MCF 10A (cell line): ENCODE results near the gene KLHL11. TPM values are rescaled to one million over a fixed set of nuclear protein-coding genes. Genes with fewer than 3 reads are reported as not detected.
"Not testable (repeated sequence)": the region's sequence is repeated elsewhere in the genome, so short reads cannot be mapped to it uniquely, and the experiment has no call there.

Source experiments
- BruUV-seq: library from RNA; stranded (reverse); fragments of 400-500 nt; replicated peaks from 2 replicates; lab custom pipeline; 2021; lab: Mats Ljungman, UMichigan
- CTCF ChIA-PET: fragments of 300-600 bp; sonication (Branson Sonifier 250); formaldehyde crosslinking; extraction: SDS; loops from one replicate; lab custom pipeline; 2021; ENCODE audit warnings: antibody characterized with exemption, inconsistent platforms; lab: Yijun Ruan, JAX
- POLR2A ChIA-PET: fragments of 300-600, 350-650 bp; sonication (Branson Sonifier 250); formaldehyde crosslinking; extraction: SDS; loops from one replicate; lab custom pipeline; 2020; ENCODE audit warnings: antibody characterized with exemption, inconsistent platforms; lab: Yijun Ruan, JAX
- DNase-seq: peaks from one replicate; pipeline ENCODE4 v3.0.0-alpha.2; 2018; ENCODE audit not compliant: unreplicated experiment
- H3K27ac Mint-ChIP-seq: one replicate; pipeline ENCODE4 v1.8.0; 2022; ENCODE audit warnings: mild to moderate bottlenecking, low read depth, mixed read lengths; ENCODE audit not compliant: unreplicated experiment
- H3K27me3 Mint-ChIP-seq: one replicate; pipeline ENCODE4 v1.8.0; 2022; ENCODE audit warnings: mixed read lengths; ENCODE audit not compliant: insufficient read depth, unreplicated experiment
- H3K36me3 Mint-ChIP-seq: one replicate; pipeline ENCODE4 v1.8.0; 2022; ENCODE audit warnings: mild to moderate bottlenecking, moderate library complexity, mixed read lengths; ENCODE audit not compliant: insufficient read depth, unreplicated experiment
- H3K4me1 Mint-ChIP-seq: one replicate; pipeline ENCODE4 v1.8.0; 2022; ENCODE audit warnings: mixed read lengths; ENCODE audit not compliant: insufficient read depth, unreplicated experiment
- H3K4me3 Mint-ChIP-seq: one replicate; pipeline ENCODE4 v1.8.0; 2022; ENCODE audit warnings: mild to moderate bottlenecking, moderate library complexity, mixed read lengths; ENCODE audit not compliant: unreplicated experiment
- H3K9me3 Mint-ChIP-seq: one replicate; pipeline ENCODE4 v1.8.0; 2022; ENCODE audit warnings: mixed read lengths; ENCODE audit not compliant: unreplicated experiment
- CTCF ChIP-seq: fragments of 200-600 bp; IDR thresholded peaks from one replicate; pipeline ENCODE4 v1.8.0; 2022; ENCODE audit warnings: antibody characterized with exemption, mild to moderate bottlenecking; ENCODE audit not compliant: unreplicated experiment
- intact Hi-C: fragments of 100-400 bp; cut with micrococcal nuclease; formaldehyde crosslinking; loops from 2 replicates; pipeline ENCODE4 v1.14.1; 2022
- total RNA-seq: library from RNA; stranded (reverse); gene quantifications from 2 replicates; pipeline ENCODE4 v1.2.3, GENCODE V29; 2022

Gene KLHL11
- total RNA-seq, 1 experiment from 2014 or later = 19.1 TPM

GRCh38 chr17:41836550-41837196 is 28.6 kb downstream of the KLHL11 start:
- BruUV-seq = no TSS peak
- Mint-ChIP-seq H3K4me3 (peak overlapping the region; percentile 75), H3K27ac (no peak overlapping the region), H3K27me3 (no peaks in the 10 kb centered on the region), H3K4me1 (peaks cover 9% of the 10 kb centered on the region), H3K9me3 (no peaks in the 10 kb centered on the region), H3K36me3 (peaks cover 20% of the 10 kb centered on the region)
- ChIA-PET CTCF (interaction anchor here (0.5 to 0.7 kb wide), 4 partner anchors 28 to 1260 kb away, joined by 3 to 5 read pairs (median 3); no protein-coding TSS in a partner anchor), POLR2A (interaction anchor here (0.7 to 3.3 kb wide), 7 partner anchors 12 to 586 kb away, joined by 3 to 26 read pairs (median 4); partner anchors contain the start of genes CAVIN1, KLHL11 and P3H4)
- no peak for DNase-seq
- intact Hi-C loops = no loop called here
- TF ChIP-seq CTCF = no peak

GRCh38 chr17:41835800-41836549 is 29.2 kb downstream of the KLHL11 start, which contains the start of gene NT5C3B:
Gene NT5C3B, minus strand, starts transcription at chr17:41836232. Its CDS starts 39 bp downstream, at chr17:41836193.
- no peaks in the 10 kb centered on the region for H3K27me3 Mint-ChIP-seq
- peak within 1 kb of the TSS; percentile 31 for H3K27ac Mint-ChIP-seq
- BruUV-seq = no TSS peak
- CTCF ChIA-PET = interaction anchor here (0.7 to 1.7 kb wide), 3 partner anchors 34 to 124 kb away, joined by 5 read pairs; no protein-coding TSS in a partner anchor
- intact Hi-C loops = no loop called here
- peak; percentile 32 for DNase-seq
- H3K36me3 Mint-ChIP-seq = peaks cover 27% of the 10 kb centered on the region
- H3K9me3 Mint-ChIP-seq = no peaks in the 10 kb centered on the region
- H3K4me1 Mint-ChIP-seq = peaks cover 9% of the 10 kb centered on the region
- no peak for TF ChIP-seq CTCF
- POLR2A ChIA-PET = interaction anchor here (0.8 to 3.3 kb wide), 7 partner anchors 12 to 55 kb away, joined by 3 to 26 read pairs (median 5); partner anchors contain the start of genes KLHL11 and P3H4
- H3K4me3 Mint-ChIP-seq = peak within 1 kb of the TSS; percentile 75

GRCh38 chr17:41835214-41835799 is 29.9 kb downstream of the KLHL11 start:
- ChIA-PET CTCF (interaction anchor here (0.5 to 1.7 kb wide), 6 partner anchors 11 to 816 kb away, joined by 3 to 5 read pairs (median 4); no protein-coding TSS in a partner anchor), POLR2A (interaction anchor here (0.8 to 3.3 kb wide), 8 partner anchors 13 to 56 kb away, joined by 3 to 26 read pairs (median 4); partner anchors contain the start of genes FKBP10, JUP, KLHL11 and P3H4)
- TF ChIP-seq CTCF = no peak
- Mint-ChIP-seq H3K4me3 (peak overlapping the region; percentile 75), H3K27ac (peak overlapping the region; percentile 31), H3K9me3 (no peaks in the 10 kb centered on the region), H3K27me3 (no peaks in the 10 kb centered on the region), H3K36me3 (peaks cover 29% of the 10 kb centered on the region), H3K4me1 (peaks cover 9% of the 10 kb centered on the region)
- DNase-seq = no peak
- TSS peak; percentile 45 for BruUV-seq
- intact Hi-C loops = no loop called here

GRCh38 chr17:41829961-41830360 is 35.3 kb downstream of the KLHL11 start:
- H3K36me3 Mint-ChIP-seq = peaks cover 61% of the 10 kb centered on the region
- POLR2A ChIA-PET = interaction anchor here (1.1 kb wide), 1 partner anchor 17 kb away, joined by 5 read pairs; the partner anchor contains the start of gene FKBP10
- DNase-seq, H3K27me3 Mint-ChIP-seq, H3K27ac Mint-ChIP-seq, H3K9me3 Mint-ChIP-seq, intact Hi-C loops, BruUV-seq, H3K4me1 Mint-ChIP-seq, H3K4me3 Mint-ChIP-seq: not testable (repeated sequence)
- CTCF ChIA-PET = interaction anchor here (0.9 kb wide), 1 partner anchor 34 kb away, joined by 4 read pairs; no protein-coding TSS in a partner anchor
